Fibroblast of gingiva (primary cell): Measurements from ENCODE around the gene MRPS35.
"Not testable (repeated sequence)": the region's sequence is repeated elsewhere in the genome, so short reads cannot be mapped to it uniquely, and the experiment has no call there.

Experiments used
- DNase-seq: peaks from one replicate; pipeline ENCODE4 v3.0.0-alpha.2; 2011; ENCODE audit warnings: low read depth

MRPS35 gene

DNA sequence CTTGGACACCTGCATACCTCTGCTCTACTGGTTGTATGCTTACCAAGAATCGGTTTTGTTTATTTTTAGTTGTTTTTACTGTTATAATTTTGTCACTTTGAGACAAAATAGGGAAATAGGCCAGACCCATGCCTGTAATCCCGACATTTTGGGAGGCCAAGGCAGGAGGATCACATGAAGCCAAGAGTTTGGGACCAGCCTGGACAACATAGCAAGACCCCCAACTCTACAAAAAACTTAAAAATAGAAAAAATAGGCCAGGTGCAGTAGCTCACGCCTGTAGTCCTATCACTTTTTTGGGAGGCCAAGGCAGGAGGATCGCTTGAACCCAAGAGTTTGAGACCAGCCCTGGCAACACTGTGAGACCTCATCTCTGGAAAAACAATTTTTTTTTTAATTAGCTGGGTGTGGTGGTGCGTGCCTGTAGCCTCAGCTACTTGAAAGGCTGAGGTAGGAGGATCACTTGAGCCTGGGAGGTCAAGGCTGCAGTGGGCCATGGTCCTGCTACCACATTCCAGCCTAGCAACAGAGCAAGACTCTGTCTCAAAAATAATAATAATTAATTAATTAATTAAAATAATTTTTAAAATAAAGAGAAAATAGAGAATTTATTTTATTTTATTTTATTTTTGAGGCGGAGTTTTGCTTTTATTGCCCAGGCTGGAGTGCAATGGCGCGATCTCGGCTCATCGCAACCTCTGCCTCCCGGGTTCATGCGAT lies 1.3 kb upstream of the MRPS35 start:
- no peak for DNase-seq

DNA sequence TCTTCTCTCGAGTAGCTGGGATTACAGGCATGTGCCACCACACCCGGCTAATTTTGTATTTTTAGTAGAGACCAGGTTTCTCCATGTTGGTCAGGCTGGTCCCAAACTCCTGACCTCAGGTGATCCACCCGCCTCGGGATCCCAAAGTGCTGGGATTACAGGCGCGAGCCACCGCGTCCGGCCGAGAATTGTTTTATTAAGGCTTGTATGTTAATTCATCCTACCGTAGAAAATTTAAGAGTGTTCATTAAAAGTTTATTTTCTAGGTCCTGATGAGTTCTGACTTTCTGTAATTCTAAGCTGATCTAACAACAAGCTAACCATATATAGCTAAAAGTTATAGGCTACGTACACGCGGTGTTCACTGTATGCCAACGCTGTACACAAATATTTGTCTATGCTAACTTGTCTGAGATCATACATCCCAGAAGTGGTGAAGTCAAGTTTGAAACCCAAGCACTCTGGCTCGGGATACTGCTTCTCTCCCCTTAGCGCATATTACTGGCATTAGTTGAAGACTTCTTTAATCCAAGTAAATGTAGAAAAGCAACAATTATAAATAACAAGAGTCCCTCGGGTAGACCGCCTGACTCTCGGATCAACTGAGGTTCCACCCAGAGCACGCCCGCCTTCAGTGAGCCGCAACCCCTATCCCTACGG lies 570 bp upstream of the MRPS35 start:
- DNase-seq: peak; percentile 54

DNA sequence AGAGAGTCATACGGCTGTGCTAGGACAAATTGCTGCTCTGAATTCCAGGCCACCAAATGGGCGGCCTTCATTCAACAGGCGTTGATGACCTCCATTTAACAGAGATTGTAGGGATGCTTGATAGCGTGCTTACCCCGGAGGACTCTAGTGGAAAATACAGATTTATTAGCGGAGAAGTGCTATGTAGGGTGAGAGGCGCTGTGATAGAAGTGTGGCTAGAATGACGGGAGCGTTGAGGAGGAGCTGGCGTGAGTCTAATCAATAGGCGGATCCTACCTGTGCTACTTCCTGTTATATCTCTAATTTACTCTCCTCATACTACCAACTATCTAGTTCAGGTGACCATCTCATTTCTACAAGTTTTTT lies 668 bp downstream of the MRPS35 start:
- DNase-seq: no peak

DNA sequence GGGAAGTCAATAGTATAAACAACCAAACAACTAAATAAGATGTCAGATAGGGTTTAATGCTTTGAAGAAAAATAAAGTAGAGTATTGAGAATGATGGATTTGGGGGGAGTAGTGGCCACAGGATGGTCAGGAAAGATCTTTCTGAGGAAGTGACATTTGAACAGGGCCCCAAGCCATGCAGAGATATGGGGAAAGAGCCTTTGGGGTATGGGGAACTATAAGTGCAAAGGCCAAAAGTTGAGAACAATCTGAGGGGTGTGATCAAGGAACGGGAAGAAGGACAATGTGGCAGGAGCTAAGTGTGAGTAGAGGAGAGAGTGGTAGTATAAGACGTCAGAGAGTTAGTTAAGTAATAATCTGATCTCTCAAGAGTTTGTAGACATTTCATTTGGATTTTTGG lies 1.3 kb downstream of the MRPS35 start:
- no peak for DNase-seq

DNA sequence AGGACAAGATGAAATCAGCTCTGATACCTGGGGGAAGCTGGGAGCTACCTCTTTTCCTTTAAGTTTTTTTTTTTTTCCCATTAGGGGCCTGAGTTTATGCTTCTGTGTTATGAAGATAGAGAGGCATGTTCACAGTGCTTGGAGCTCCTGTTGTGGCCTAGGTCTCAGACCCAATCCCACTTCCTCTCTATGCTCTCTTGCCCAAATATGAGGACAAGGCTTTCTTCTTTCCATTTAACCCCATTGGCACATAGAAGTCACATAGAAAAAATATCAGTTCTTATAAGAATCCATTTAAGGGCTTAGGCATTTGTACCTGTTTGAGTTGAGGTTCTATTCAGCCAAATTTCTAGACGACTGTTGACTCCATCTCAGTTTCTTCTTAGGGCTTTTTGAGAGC lies 12.6 kb downstream of the MRPS35 start:
- DNase-seq: no peak

DNA sequence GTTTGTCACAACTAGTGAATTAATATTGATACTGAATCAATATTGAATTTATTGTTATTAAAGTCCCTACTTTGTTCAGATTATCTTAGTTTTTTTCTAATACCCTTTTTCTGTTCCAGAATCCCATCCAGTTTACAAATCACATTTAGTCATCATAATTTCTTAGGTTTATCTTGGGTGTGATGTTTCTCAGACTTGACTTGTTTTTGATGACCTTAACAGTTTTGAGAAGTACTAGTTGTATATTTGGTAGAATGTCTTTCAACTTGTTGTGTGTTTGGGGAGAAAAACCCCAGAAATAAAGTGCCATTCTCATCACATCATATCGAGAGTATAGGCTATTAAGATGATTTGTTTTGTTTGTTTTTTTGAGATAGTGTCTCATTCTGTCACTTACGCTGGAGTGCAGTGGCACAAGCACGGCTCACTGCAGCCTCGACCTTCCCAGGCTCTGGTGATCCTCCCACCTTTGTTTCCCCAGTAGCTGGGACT lies 19.5 kb downstream of the MRPS35 start:
- DNase-seq: no peak

DNA sequence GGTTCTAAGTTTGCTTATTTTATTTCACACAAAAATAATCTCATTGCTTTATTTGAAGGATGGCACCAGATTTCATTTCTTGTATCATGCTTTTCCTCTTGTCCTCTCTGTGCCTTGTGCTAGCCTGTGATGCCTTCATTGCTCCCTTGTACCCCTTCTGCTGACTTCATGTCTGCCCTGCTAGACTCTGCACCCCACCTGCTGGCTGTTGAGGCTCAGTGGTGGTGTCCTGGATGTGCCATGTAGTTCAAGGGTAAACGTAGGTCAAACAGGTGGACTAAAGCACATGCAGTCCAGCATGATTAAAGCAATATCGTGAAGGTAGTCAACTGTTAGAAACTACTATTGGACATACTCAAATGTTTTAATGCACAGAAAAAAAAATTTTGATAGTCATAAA lies 21.6 kb downstream of the MRPS35 start:
- no peak for DNase-seq

DNA sequence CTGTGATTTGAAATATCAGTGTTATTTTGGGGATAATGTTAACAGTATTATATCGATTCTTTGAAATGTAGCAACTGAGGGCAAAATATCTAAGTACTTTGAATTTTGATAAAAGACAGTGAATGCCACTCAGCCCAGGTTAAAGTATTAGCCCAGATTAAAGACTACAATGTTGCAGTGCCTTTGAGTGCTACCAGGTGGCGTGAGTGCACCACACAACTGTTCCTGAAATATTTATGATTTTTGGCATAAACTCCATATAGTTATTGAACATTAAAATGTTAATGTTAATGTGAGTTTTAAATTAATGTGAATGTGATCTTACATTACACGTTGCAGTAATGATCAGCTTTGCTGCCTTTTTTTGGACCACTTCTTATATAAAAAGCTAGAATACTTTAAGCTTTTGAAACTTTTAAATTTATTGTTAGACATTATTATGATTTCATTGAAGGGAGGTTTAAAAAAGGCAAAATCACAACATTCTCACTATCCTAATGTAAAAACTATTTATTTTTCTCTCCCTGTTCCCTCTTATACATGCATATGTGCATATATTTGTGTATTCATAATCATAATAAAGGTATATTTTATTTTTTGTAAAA lies 22.5 kb downstream of the MRPS35 start:
- peak; percentile 25 for DNase-seq

DNA sequence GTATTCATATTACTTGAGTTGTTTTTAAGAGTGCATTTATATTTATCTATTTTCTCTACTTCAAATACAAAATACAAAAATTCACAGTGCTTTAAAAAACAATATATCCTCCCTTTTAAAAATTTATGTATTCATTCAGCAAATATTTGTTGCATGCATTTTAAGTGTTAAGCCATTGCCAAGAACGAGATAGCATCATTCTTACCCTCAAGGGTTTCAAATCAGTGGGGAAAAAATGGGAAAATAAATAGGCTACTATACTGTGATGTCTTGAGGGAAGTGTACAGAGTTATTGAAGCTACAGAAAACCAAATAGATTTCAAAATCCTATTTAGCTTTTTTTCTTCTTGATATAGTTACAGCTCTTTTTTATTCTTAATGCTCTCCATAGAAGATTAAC lies 23.2 kb downstream of the MRPS35 start:
- no peak for DNase-seq

DNA sequence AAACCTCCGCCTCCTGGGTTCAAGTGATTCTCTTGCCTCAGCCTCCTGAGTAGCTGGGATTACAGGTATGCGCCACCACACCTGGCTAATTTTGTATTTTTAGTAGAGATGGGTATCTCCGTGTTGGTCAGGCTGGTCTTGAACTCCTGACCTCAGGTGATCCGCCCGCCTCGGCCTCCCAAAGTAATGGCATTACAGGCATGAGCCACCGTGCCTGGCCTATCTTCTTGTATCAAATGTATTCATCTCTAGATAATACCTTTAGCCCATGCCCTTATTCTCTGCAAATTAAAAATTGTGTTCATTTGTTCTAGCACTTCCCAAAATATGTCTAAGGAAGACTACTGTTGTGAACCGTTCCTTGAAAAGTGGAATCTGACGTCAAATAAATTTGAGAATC lies 23.7 kb downstream of the MRPS35 start:
- not testable (repeated sequence) for DNase-seq

DNA sequence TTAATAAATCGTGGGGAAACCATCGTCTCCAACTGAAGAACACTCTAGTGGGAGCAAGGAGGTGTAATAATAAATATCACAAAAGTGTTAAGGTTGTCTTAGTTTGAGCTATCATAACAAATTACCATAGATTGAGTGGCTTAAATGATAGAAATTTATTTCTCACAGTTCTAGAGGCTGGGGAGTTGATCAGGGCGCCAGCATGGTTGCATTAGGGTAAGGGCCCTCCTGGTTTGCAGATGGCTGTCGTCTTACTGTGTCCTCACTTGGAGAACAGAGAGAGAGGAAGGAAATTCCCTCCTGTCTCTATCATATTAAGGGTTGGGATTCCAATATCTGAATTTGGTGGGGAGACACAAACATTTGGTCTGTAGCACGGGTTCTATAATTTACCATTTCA lies 33.0 kb downstream of the MRPS35 start:
- no peak for DNase-seq

DNA sequence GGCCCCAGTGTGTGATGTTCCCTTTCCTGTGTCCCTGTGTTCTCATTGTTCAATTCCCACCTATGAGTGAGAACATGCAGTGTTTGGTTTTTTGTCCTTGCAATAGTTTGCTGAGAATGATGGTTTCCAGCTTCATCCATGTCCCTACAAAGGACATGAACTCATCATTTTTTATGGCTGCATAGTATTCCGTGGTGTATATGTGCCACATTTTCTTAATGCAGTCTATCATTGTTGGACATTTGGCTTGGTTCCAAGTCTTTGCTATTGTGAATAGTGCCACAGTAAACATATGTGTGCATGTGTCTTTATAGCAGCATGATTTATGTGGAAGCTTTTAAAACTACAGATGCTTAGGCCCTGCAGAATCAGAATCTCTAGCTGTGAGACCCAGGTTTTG lies 35.1 kb downstream of the MRPS35 start:
- DNase-seq: not testable (repeated sequence)

DNA sequence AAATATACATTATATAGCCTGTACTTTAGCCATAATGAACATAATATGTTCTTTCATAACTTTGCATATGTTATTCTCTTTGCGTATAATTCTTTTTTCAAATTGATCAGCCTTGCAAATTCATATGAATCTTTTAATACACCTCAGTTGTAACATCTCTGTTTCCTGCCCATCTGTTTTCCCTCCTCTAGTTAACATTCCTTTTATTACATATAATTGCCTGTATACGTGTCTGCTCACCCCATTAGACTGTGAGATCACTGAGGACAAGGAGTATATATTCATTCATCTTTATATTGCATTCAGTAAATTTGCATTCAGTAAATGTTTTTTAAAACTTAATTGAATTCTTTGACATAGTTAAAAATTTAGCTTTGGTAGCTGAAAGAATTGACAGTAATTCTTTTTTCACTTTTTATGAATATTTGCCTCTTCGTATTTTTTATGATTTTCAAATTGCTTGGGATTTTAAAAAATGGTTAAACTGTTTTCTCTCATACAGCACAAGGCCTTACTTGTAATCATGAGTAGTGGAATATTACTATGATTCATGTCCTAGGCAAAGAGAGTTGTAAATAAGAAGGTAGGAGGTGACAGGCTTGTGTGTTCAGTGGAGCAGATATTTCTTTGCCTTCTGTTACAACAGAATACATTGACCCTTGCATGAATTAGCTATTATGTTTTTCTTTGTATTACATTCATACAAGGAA lies 36.6 kb downstream of the MRPS35 start:
- peak; percentile 61 for DNase-seq

DNA sequence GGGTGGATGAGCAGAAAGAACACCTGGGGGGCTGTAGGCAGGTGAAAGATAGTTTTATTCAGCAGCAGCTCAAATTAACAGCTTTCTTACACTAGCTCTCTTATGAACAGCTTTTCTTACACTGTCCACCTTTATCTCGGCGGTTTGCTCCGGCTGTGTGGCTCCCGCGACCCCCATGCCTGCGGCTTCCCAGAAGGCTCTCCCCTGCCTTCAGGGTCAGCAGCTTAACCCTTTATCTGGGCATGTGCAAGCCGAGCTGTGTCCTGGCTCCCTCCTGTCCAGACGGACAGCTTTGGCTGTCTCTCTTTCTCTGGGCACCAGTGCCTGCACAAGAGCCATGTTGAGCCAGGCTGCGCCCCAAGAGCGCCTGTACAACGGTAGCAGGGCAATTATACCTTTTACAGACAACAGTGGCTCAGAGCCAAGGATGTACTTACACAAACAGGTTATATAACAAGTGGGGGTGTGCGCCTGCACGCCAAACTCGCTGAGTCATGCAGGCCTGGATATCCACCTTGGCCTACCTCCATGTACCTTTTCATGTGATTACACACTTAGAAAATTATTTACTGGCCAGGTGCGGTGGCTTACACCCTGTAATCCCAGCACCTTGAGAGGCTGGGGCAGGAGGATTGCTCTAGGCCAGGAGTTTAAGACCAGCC lies 40.9 kb downstream of the MRPS35 start:
- DNase-seq: no peak

DNA sequence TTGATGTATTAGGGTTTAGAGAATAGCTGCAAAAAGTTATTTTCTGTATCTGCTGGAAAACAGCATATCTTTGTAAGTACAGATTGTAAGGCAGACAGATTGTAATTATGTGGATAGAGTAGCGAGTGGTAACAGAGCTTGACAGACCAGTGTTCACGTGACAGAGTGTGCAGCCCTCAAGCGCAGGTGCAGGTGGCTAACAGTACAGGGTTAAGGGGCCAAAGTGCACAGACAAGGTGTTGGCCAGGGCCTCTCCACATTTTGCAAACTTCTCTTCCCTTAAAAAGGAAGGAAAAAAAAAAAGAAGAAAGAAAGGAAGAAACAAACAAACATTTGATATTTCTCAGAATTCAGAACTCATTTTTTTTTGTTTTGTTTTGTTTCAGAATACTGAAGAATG lies 44.2 kb downstream of the MRPS35 start:
- no peak for DNase-seq

DNA sequence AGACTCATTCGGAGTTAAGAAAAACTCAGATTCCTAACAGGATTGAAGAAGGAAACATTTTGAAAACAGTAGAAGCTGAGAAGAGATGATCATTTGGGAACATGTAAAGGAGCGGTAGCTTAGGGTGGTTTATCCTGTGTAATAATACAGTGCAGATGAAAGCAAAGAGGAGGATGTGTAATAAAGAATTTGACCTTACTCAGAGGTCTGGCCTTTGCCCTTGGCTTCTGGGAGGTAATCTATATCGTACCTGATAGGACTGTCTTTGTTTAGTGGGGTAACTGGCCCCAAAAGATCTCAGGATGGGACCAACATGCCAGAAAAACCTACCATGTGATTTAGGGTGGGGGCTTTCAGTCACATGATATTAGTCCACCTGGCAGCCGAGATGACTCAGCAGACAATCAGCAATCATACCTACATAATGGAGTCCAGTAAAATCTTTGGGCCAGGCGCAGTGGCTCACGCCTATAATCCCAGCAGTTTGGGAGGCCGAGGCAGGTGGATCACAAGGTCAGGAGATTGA lies 46.1 kb downstream of the MRPS35 start:
- DNase-seq: no peak

DNA sequence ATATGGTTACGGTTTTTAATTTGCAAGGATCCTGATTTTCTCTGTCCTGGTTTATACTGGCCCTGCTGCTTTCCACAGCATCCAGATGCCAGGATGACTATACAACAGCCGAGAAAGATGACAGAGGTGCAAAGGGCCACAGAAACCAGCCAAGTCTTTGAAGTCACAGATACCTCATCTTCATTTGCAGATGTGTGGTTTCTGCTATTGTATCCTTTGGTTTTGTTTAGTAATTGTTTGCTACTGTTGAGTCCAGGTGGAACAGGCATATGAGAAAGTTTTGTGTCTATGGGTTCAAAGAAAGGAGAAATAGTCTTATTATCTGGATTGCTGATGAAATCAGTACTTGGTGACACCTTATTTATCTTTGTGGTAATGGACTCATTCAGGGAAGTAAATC lies 52.1 kb downstream of the MRPS35 start:
- no peak for DNase-seq

DNA sequence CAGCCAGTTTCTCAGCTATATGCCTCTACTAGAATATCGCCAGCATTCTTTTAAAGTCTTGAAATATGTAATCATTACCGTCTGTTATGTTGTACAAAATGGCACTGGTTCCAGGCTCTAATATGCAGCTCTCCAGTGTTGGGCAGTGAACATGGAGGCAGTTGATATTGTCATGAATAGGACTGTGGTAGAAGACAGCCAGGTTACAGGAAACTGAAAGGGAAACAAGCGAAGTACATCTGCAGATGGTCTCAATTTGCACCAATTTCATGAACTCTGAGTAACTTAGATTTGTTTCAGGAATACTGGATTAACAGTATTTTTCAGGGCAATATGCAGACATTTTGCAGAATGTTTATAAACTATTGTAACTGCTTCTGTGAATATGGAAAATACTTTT lies 56.0 kb downstream of the MRPS35 start:
- DNase-seq: no peak

DNA sequence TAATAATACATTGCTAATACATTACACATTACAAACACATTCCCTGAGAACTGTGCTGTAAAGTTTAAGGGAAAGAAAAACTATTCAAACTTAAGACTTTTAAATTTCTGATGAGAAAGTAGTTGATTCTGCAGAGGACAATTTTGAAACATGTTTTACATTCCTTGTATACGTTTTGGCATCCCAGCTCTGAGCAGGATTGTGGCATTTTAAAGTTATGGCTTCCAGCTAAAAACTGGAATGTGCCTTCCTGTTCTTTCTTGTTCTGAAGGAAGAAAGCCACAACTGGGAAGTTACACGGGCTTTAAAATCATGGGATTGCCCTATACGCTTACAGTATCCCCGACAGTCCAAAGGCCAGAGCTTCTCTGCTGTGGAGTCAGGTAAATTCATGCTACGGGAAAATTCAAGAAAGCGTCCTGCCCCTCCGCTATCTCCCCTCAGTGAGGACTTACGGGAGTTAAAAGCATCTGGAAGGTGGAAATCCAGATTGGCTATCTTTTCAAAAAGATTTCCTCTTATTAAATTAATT lies 58.6 kb downstream of the MRPS35 start:
- no peak for DNase-seq

DNA sequence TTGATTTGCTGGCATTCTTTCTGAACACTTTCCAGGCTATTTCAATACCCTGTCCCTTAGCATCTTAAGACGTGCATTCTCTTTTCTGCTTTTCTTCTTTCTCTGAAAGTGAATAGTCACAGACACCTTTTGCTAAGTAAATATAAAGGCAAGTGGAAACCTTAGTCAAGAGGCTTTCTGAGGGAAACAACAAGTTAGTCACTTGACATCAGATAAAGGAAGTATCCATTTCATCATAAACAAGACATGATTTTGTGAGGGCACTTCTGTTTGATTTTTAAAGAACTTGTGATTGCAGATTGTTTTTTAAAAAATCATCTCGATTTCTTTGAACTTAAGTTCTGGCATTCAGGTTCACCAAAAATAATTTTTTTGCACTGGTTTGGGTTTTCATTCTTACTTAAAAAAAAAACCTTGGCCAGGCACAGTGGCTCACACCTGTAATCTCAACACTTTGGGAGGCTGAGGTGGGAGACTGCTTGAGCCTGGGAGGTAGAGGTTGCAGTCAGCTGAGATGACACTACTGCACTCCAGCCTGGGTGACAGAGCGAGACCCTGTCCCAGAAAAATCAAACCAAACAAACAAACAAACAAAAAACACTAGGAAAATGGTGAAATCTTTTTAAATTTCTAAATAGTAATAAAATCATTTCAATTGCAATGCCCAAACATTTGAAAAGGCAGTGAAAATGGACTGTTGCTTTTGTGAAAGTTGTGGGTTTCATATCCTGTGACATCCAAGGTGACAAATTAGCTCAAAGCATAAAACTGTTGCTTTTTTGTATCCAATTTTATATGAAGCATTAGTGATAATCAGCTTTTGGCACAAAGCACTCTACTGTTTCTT lies 61.1 kb downstream of the MRPS35 start:
- no peak for DNase-seq
